RWPE2 (cell line): Measurements from ENCODE around the gene SORL1.
A peak's percentile ranks its signal among the peaks of the same experiment; 100 is the strongest.

Experiments used
- ATAC-seq: fragments of 200-7000 bp; cut with Tn5 transposase; 3 replicates; pipeline ENCODE4 v1.9.1; 2021; ENCODE audit warnings: low read depth
- DNase-seq: peaks from one replicate; pipeline ENCODE4 v3.0.0-alpha.2; 2020; ENCODE audit warnings: low spot score
- H3K27ac ChIP-seq: fragments of 450-650 bp; 2 replicates; pipeline ENCODE4 v1.5.1; 2017; ENCODE audit warnings: mild to moderate bottlenecking; ENCODE audit not compliant: poor library complexity, severe bottlenecking
- H3K27me3 ChIP-seq: fragments of 250-450 bp; sonication (Bioruptor Pico); 2 replicates; pipeline ENCODE4 v1.5.1; 2021; ENCODE audit warnings: mild to moderate bottlenecking, moderate library complexity; ENCODE audit not compliant: insufficient read depth, poor library complexity, severe bottlenecking
- H3K36me3 ChIP-seq: fragments of 250-450 bp; sonication (Bioruptor Pico); 2 replicates; pipeline ENCODE4 v1.5.1; 2020; ENCODE audit warnings: low read depth, mild to moderate bottlenecking, moderate library complexity
- H3K4me1 ChIP-seq: fragments of 250-450 bp; sonication (Bioruptor Pico); 2 replicates; pipeline ENCODE4 v1.5.1; 2021; ENCODE audit warnings: mild to moderate bottlenecking, moderate library complexity; ENCODE audit not compliant: insufficient read depth, poor library complexity, severe bottlenecking
- H3K4me3 ChIP-seq: fragments of 250-450 bp; sonication (Bioruptor Pico); 2 replicates; pipeline ENCODE4 v1.5.1; 2021; ENCODE audit warnings: mild to moderate bottlenecking, moderate library complexity; ENCODE audit not compliant: severe bottlenecking
- H3K9me3 ChIP-seq: fragments of 250-450 bp; sonication (Bioruptor Pico); 2 replicates; pipeline ENCODE4 v1.5.1; 2021; ENCODE audit warnings: mild to moderate bottlenecking, moderate library complexity; ENCODE audit not compliant: severe bottlenecking
- CTCF ChIP-seq: fragments of 450-650 bp; IDR thresholded peaks from one replicate; pipeline ENCODE4 v1.5.1; 2017; ENCODE audit warnings: mild to moderate bottlenecking, moderate library complexity; ENCODE audit not compliant: poor library complexity, severe bottlenecking

Gene SORL1

GRCh38 chr11:121521145-121522042 lies 69.3 kb downstream of the SORL1 start:
- DNase-seq: no peak
- H3K36me3 ChIP-seq: no peaks in the 10 kb centered on the region
- peak overlapping the region; percentile 88 for H3K27ac ChIP-seq
- no peaks in the 10 kb centered on the region for H3K9me3 ChIP-seq
- no peaks in the 10 kb centered on the region for H3K27me3 ChIP-seq
- no peak for TF ChIP-seq CTCF
- H3K4me1 ChIP-seq: peaks cover 24% of the 10 kb centered on the region
- peak; percentile 92 for ATAC-seq
- H3K4me3 ChIP-seq: no peak overlapping the region

- no peak for DNase-seq
- no peak for TF ChIP-seq CTCF
- H3K9me3 ChIP-seq: no peaks in the 10 kb centered on the region
- ATAC-seq: peak; percentile 12; the same call in 1 of the 3 replicates
- H3K27ac ChIP-seq: peak overlapping the region; percentile 88
- no peaks in the 10 kb centered on the region for H3K36me3 ChIP-seq
- H3K4me1 ChIP-seq: peaks cover 24% of the 10 kb centered on the region
- no peaks in the 10 kb centered on the region for H3K27me3 ChIP-seq
- H3K4me3 ChIP-seq: no peak overlapping the region
These were observed 70.2 kb downstream of the SORL1 start for GRCh38 chr11:121522043-121522941.

- no peak overlapping the region for H3K4me3 ChIP-seq
- no peak overlapping the region for H3K27ac ChIP-seq
- no peaks in the 10 kb centered on the region for H3K9me3 ChIP-seq
- H3K27me3 ChIP-seq: no peaks in the 10 kb centered on the region
- ATAC-seq: no peak
- H3K36me3 ChIP-seq: no peaks in the 10 kb centered on the region
- no peak for DNase-seq
- TF ChIP-seq CTCF: no peak
- peaks cover 24% of the 10 kb centered on the region for H3K4me1 ChIP-seq
These were observed 71.6 kb downstream of the SORL1 start for GRCh38 chr11:121523581-121524232.

- TF ChIP-seq CTCF: no peak
- Histone ChIP-seq H3K9me3 (no peaks in the 10 kb centered on the region), H3K4me3 (no peak overlapping the region), H3K4me1 (peaks cover 24% of the 10 kb centered on the region), H3K27me3 (no peaks in the 10 kb centered on the region), H3K27ac (no peak overlapping the region), H3K36me3 (no peaks in the 10 kb centered on the region)
- ATAC-seq (no peak), DNase-seq (no peak)
These were observed 72.1 kb downstream of the SORL1 start for GRCh38 chr11:121524233-121524631.
